ENCODE results near the gene PACRG.

PACRG gene

GRCh38 chr6:162773996-162774395 is 46.2 kb downstream of the PACRG start:
- no peak for DNase-seq (ENCODE audit: low spot score)
- in situ Hi-C loops (cut with MboI; ENCODE audit: low pct_unique_long_range_greater_than_20kb, low sequenced_read_pairs, unreplicated experiment) = no loop called here
- TF ChIP-seq CTCF (IDR thresholded peaks at IDR 0.05; ENCODE audit: extremely low read depth, insufficient read depth, missing control alignments) = no peak

- no peak for DNase-seq (ENCODE audit: low spot score)
- no peak for TF ChIP-seq CTCF (IDR thresholded peaks at IDR 0.05; ENCODE audit: extremely low read depth, insufficient read depth, missing control alignments)
- in situ Hi-C loops (cut with MboI; ENCODE audit: low pct_unique_long_range_greater_than_20kb, low sequenced_read_pairs, unreplicated experiment) = no loop called here
Measured at GRCh38 chr6:162777091-162777490, 49.3 kb downstream of the PACRG start.

GRCh38 chr6:162778603-162779002 is 50.8 kb downstream of the PACRG start:
- no peak for DNase-seq (ENCODE audit: low spot score)
- TF ChIP-seq CTCF (IDR thresholded peaks at IDR 0.05; ENCODE audit: extremely low read depth, insufficient read depth, missing control alignments) = no peak
- in situ Hi-C loops (cut with MboI; ENCODE audit: low pct_unique_long_range_greater_than_20kb, low sequenced_read_pairs, unreplicated experiment) = no loop called here

- no peak for DNase-seq (ENCODE audit: low spot score)
- in situ Hi-C loops (cut with MboI; ENCODE audit: low pct_unique_long_range_greater_than_20kb, low sequenced_read_pairs, unreplicated experiment) = no loop called here
- TF ChIP-seq CTCF (IDR thresholded peaks at IDR 0.05; ENCODE audit: extremely low read depth, insufficient read depth, missing control alignments) = no peak
Measured at GRCh38 chr6:162785632-162786242, 58.0 kb downstream of the PACRG start.

GRCh38 chr6:162798546-162799266 is 70.9 kb downstream of the PACRG start:
- no peak for DNase-seq (ENCODE audit: low spot score)
- in situ Hi-C loops (cut with MboI; ENCODE audit: low pct_unique_long_range_greater_than_20kb, low sequenced_read_pairs, unreplicated experiment) = no loop called here
- no peak for TF ChIP-seq CTCF (IDR thresholded peaks at IDR 0.05; ENCODE audit: extremely low read depth, insufficient read depth, missing control alignments)

GRCh38 chr6:162814426-162814973 is 86.7 kb downstream of the PACRG start:
- TF ChIP-seq CTCF (IDR thresholded peaks at IDR 0.05; ENCODE audit: extremely low read depth, insufficient read depth, missing control alignments) = no peak
- no peak for DNase-seq (ENCODE audit: low spot score)
- in situ Hi-C loops (cut with MboI; ENCODE audit: low pct_unique_long_range_greater_than_20kb, low sequenced_read_pairs, unreplicated experiment) = no loop called here

Measured in GM13977 (cell line).